Middle frontal gyrus (tissue), 1 donor: ENCODE results near the gene ICAM3.

Experiments
- DNase-seq: peaks from one replicate; pipeline ENCODE4 v3.0.0-alpha.2; 2015; ENCODE audit warnings: low spot score; ENCODE audit errors: extremely low spot score

Gene ICAM3

GRCh38 chr19:10292789-10293636 is 46.4 kb downstream of the ICAM3 start:
- DNase-seq: no peak

GRCh38 chr19:10292206-10292788 is 47.1 kb downstream of the ICAM3 start:
- DNase-seq: no peak

- DNase-seq: no peak
Observed at GRCh38 chr19:10291554-10292205, 47.7 kb downstream of the ICAM3 start.

GRCh38 chr19:10290876-10291553 is 48.4 kb downstream of the ICAM3 start:
- no peak for DNase-seq

- no peak for DNase-seq
Observed at GRCh38 chr19:10290357-10290875, 49.0 kb downstream of the ICAM3 start.

GRCh38 chr19:10289836-10290356 is 49.5 kb downstream of the ICAM3 start, which contains the start of gene ICAM5:
ICAM5 (plus strand) TSS chr19:10289952; CDS start chr19:10290044, 92 bp downstream.
- no peak for DNase-seq

- peak; percentile 18 for DNase-seq
Observed at GRCh38 chr19:10289167-10289835, 50.1 kb downstream of the ICAM3 start.

- DNase-seq: no peak
Observed at GRCh38 chr19:10288662-10289166, 50.7 kb downstream of the ICAM3 start.

- no peak for DNase-seq
Observed at GRCh38 chr19:10286803-10287737, 52.4 kb downstream of the ICAM3 start, which contains the start of gene ICAM4. ICAM4 (plus strand) TSS chr19:10286955; CDS start chr19:10287013, 58 bp downstream.

GRCh38 chr19:10285393-10285792 is 54.0 kb downstream of the ICAM3 start:
- no peak for DNase-seq

- no peak for DNase-seq
Observed at GRCh38 chr19:10284960-10285278, 54.5 kb downstream of the ICAM3 start.

- no peak for DNase-seq
Observed at GRCh38 chr19:10284065-10284959, 55.1 kb downstream of the ICAM3 start.
